Fibroblast of upper back skin (primary cell): ENCODE measurements around the gene RASGEF1C.

Source experiments
- DNase-seq: peaks from one replicate; pipeline ENCODE4 v3.0.0-alpha.2; 2013

Gene RASGEF1C

GRCh38 chr5:180209137-180209581 is at the start of gene RASGEF1C:
TSS of gene RASGEF1C (minus strand) at chr5:180209211. CDS start at chr5:180138052, 71,159 bp downstream.
- peak; percentile 51 for DNase-seq

GRCh38 chr5:180253036-180253824 is 44.2 kb upstream of the RASGEF1C start:
- no peak for DNase-seq

DNA sequence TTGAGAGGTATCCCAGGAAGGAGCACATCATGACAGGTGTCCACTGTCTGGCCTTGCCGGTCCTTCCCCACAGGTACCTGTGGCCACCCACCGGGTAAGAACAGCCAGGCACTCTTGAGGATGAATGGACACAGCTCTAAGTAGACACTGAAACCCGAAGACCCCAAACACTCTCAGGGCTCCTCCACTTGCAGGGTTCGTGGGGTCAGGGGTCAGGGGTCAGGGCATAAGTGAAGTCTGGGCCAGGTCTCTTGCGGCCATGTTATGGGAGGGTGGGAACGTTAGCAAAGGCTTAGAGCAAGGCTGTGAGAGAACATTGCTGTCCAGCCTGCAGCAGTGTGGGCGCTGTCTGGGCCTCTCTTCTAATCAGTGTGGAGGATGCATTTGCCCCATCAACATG is 42.9 kb upstream of the RASGEF1C start:
- DNase-seq, result no peak

- DNase-seq, result no peak
Observed at GRCh38 chr5:180251141-180251540, 42.1 kb upstream of the RASGEF1C start.

GRCh38 chr5:180250329-180250728 is 41.3 kb upstream of the RASGEF1C start:
- DNase-seq, result no peak

- DNase-seq, result no peak
Observed at GRCh38 chr5:180241600-180241999, 32.6 kb upstream of the RASGEF1C start.

DNA sequence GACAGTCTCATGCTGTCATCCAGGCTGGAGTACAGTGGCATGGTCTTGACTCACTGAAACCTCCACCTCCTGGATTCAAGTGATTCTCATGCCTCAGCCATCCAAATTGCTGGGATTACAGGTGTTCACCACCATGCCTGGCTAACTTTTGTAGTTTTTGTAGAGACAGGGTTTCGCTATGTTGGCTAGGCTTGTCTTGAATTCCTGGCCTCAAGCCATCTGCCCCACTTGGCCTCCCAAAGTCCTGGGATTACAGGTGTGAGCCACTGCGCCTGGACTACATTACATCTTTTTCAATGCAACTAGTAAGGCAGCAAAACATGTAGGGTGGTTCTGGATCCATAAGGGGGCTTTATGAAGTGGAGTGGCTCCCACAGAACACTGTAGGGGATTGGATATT is 29.6 kb upstream of the RASGEF1C start:
- DNase-seq, result no peak

DNA sequence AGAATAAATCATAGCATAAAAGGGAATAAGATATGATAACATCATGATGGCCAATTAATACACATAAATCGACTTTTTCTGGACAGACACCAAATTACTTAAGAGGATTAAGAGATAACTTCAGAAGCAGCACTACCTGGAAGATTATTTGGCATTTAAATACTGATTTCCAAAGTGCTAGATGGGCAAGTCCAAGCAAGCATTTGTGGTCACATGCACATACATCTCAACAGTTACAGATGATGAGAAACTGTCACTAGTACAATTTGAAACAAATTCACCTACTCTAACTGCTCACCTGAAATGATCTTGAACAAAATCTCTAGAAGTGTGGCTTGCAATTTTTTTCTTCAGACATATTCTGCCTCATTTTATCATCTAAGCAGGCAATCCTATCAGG is 26.8 kb upstream of the RASGEF1C start:
- no peak for DNase-seq

- DNase-seq, result no peak
Observed at GRCh38 chr5:180235077-180235476, 26.1 kb upstream of the RASGEF1C start.

GRCh38 chr5:180234271-180234670 is 25.3 kb upstream of the RASGEF1C start:
- DNase-seq, result no peak

DNA sequence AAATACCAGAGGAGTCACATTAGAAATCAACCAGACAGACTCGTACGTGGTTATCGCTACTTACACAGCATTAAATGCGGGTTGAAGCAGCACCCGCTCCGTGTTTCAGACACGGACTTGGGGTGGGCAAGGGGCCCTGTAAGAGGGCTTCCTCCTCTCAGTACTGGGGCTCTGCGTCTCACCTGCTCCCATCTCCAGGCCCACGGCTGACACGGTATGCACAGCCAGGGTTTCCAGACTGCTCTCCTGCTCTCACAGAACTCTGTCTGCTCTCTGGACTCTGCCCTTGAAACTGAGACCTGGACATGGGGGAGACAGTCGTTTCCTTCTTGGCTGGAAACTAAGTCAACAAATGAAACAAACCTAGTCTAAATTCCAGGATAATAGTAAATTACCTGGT is 24.7 kb upstream of the RASGEF1C start:
- no peak for DNase-seq

DNA sequence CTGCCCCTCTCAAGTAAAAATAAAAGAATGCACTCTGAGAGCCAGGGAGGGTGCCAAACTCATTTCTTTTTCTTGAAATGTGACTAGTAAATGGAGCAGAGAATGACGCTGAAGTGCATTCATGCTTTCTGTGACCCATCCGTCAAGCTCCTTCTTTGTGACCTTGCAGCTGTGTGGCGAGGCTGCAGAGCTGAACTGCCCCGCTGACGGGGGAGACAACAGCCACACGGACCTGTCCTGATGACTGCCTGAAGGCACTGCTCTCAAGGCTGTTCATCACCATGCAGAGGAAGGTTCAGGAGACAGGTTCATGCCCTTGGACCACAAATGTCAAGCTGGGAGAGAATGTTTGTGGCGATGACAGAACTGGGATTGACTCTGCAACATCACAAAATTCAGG is 21.0 kb upstream of the RASGEF1C start:
- DNase-seq, result no peak

DNA sequence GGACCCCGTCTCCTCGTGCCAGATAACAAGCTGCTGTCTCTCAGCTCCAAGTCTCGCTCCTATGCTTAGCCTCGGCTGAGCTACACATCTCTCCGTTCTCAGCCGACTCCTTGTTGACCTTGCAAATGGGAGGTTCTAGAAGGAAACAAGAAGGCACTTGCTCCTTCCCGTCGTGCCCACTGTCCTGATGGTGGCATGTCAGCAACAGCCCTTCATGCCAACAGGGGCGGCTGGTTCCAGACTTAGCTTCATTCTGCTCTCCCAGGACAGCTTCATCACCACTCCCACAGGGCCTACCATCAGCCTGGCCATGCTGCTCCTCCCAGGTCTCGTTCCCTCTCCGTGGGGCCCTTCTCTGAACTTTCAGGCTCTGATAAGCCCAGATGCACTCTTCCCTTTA is 13.0 kb upstream of the RASGEF1C start:
- DNase-seq, result no peak

DNA sequence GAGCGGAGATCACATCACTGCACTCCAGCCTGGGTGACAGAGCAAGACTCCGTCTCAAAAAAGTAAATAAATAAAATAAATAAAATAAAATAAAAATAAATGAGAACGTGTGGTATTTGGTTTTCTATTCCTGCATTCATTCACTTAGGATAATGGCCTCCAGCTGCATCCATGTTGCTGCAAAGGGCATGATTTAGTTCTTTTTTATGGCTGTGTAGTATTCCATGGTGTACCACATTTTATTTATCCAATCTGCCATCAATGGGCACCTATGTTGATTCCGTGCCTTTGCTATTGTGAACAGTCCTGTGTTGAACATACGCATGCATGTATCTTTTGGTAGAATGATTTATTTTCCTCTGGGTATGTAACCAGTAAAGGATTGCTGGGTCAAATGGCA is 8.8 kb upstream of the RASGEF1C start:
- DNase-seq, result no peak

- no peak for DNase-seq
Observed at GRCh38 chr5:180216646-180217171, 7.7 kb upstream of the RASGEF1C start.

DNA sequence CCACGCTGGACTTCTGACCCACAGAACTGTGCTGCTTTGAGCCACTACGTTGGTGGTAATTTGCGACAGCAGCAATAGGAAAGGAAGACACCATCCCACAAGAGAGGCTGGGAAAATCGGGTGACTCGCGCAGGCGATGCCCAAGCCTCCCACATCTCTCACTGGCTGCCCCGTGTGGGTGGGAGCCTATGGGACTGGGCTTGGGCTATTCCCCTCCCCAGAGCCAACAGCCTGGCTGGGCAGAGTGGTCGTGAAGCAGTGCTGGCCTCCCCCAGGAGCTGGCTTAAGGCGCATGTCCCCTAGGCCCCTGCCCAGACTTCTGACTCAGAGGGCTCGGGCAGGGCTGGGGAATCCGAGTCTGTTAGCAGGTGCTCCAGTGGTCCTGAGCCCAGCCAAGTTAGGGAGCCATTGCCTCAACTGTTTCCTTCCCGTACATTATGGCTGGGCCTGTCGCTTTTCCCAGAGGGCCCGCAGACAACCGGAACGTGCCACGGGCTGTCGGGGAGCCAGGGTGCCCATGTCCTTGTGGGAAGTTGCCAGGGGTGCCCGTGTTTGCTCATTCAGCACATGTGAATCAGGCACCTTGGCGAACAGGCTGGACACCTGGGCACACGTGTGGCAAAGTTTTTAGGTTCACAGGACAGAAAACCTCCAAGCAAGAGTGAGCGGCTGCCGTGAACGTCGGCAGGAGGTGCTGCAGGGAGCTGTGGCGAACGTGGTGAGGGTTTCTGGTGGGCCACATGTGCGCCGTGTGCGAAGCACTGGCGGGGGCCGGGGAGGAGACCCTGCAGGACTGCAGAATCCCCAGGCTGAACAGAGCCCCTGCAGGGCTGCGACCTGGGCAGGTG is 7.0 kb upstream of the RASGEF1C start:
- no peak for DNase-seq

DNA sequence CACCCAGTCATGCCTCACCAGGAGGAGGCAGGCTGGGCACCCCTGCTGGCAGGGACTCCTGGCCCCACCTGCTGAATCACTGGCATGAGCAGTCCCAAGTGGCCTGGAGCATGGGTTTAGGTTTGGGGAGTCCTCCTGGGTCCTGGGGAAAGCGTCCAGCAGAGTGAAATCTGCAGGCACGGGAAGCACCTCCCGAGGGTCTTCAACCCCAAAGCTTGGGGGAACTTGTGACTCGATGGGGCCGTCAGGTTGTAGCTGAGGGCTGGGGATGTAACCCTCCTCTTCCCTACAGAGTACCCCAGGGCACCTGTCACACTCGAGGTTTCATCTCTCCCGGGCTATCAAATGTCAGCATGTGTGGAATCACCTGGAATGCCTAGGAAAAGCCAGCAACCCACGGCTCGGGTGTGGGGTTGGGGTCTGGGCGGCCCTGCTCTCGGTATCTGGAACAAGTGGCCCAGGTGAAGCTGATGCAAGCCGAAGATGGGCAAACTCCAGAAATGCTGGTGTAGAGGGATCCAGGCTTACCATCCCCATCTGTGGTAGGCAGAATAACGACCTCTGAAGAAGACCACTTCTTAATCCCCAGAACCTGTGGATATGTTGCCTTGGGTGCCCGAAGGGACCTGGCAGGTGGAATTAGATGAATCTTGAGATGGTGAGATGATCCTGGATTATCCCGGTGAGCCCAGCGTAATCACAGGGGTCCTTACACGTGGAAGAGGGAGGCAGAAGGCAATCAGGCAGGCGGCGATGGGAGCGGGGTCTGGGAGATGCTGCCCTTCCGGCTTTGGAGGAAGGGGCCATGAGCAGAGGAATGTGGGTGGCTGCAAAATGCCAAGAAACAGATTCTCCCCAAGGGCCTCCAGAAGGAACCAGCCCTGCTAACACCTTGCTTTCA is 6.1 kb upstream of the RASGEF1C start:
- DNase-seq, result no peak

- DNase-seq, result no peak
Observed at GRCh38 chr5:180213657-180214207, 4.7 kb upstream of the RASGEF1C start.

- DNase-seq, result no peak
Observed at GRCh38 chr5:180213256-180213600, 4.2 kb upstream of the RASGEF1C start.

DNA sequence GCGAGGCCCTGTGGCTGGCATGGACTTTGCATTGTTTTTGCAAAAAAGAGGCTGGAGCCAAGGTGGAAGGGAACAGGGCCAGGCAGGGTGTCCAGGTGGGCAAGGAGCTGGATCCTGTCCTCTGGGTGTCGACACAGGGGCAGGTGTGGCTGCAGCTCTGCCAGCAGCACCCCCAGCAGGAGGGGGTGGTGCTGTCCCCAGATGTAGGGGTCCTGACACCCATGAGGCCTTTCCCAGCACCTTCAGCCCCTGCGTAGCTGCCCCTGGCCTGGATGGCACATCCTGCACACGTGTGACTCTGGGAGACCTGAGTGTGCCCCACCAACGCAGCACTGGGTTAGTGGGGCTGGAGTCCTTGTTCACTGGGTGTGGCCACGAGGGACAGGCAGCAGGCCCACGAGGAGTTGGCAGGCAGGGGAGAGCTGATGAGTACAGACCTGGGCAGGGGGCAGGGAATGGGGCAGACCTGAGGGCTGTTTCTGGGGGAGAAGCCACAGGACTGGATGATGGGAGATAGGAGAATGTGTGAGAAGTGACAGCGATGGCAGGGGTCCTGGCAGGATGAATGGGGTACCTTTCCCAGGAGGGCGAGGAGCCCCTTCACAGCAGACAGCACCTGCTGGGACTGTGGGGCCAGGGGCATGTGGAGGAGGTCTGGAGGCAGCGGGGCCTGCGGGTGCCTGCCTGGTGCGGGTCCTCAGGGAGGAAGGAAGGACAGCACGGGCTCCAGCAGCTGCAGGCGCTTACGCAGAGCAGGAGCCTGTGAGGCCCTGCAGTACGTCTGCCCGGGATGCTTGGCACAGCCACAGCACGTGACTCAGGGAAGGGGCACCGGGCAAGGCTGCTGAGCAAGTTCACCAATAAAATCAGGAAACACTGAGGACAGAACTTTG is 3.6 kb upstream of the RASGEF1C start:
- no peak for DNase-seq

DNA sequence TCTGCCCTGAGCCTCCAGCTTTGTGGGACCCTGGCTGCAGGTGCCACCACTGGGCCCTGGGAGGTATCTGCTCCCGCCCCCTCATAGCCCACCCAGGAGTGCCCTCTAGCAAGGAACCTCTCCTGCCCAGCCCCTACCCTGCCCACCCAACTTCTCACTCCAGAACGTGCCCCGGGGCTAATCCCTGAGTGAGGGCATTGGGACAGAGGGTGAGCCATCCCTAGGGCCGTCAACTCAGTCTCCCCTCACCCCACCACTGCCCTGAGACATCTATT is 2.7 kb upstream of the RASGEF1C start:
- no peak for DNase-seq
